Stimulated activated CD8-positive, alpha-beta memory T cell treated with anti-CD3 and anti-CD28 coated beads, Interleukin-7, amount 100 ng/mL, for 48 hours (primary cell): ENCODE results near the gene JPH3.
A peak's percentile ranks its signal among the peaks of the same experiment; 100 is the strongest.

Source experiments
- DNase-seq, 2 donors: peaks; one replicate each; pipeline ENCODE4 v3.0.0-alpha.2; 2020; ENCODE audit warnings: low read depth in 1 of 2; ENCODE audit errors: extremely low read depth in 1 of 2

JPH3 gene

DNA sequence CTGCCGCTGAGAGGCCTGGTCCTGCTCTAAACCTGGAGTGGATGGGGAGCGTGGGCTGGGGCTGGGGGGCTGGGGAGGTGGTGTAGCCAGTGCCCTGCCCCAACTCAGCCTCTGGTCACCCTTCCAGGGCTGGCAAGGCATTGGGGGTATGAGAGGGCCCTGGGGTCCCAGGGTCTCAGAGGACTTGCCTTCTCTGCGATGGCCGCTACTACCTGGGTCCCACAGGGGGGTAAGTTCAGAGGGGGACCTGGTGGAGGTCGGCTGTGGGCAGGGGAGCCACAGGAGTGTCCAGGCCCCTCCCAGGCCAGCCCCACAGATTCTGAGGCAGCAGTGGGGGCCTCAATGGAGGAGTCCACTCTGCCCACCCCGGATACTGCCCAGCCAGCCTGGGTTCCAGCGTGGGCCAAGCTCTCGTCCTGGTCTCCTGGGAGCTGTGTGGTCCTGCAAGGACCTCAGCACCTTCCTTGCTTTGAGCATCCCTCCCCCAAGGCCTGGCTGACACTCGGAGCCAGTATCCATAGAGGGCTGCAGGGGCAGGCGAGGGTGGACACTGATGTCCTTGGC, 20.5 kb downstream of the JPH3 start:
- no peak for DNase-seq

DNA sequence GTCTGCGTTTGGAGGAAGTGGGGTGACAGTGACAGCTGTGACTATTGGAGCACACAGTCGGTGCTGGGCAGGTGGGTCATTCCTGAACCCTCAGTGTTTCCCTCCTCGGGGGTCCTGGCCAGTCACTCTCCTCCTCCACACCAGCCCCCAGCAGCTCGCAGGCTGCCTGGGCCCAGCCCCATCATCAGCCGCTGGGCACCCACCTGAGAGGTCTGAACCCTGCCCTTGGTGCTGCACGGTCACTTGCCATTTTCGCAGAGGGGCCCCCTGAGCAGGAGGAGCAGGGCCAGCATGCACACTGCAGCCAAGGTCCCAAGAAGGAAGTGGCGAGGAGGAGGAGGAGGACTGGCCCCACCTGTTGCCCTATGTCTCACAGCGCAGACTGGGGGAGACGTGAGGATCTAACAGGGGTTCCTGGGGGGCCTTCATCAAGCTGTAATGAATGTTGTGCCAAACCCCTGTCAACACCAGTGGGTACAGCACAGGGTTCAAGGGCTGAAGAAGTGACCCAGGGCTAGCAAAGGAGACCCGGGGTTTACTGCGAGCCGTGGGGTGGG, 23.0 kb downstream of the JPH3 start:
- DNase-seq, result no peak

- DNase-seq, result no peak
These were observed 24.1 kb downstream of the JPH3 start for GRCh38 chr16:87626401-87626800.

- no peak for DNase-seq
These were observed 24.6 kb downstream of the JPH3 start for GRCh38 chr16:87626905-87627304.

GRCh38 chr16:87627542-87628245, 25.4 kb downstream of the JPH3 start:
- DNase-seq, result no peak

GRCh38 chr16:87628246-87628923, 26.1 kb downstream of the JPH3 start:
- no peak for DNase-seq

DNA sequence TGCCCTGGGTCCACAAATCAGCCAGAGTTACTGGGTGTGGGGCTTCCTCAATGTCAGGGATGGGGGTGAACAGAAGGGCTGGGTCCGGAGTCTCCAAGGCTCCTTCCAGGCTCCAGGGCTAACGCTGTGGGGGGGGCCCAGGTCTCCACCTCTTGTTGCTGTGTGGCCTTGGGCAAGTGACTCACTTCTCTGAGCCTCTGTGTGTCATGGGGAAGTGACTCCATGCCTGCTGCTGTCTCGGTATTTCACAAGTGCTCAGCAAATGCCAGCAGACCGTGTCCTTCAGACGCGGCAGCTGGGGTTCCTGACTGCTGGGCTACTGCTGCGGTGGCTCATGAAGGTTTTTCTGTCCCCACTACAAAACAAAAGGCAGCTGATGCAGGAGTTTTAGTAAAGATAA, 26.6 kb downstream of the JPH3 start:
- DNase-seq, result no peak

DNA sequence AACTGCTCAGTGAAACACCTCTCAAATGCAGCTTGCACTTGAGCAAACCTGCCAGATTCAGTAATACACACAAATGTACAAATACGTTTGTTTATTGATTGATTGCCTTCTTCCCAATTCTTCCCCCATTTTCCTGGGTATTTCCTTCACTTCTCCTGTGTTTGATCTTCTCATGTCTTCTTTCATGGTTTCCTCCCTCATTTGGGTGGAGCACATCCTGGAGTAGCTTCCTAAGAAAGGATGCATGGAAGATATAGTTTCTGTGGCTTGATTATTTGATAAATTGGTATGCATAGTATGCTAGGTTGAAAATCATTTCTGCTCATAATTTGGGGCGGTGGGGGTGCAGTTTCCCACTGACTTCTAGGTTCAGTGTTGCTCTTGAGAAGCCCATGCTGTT, 28.8 kb downstream of the JPH3 start:
- no peak for DNase-seq

- DNase-seq, result no peak
These were observed 32.1 kb downstream of the JPH3 start for GRCh38 chr16:87634411-87634810.

DNA sequence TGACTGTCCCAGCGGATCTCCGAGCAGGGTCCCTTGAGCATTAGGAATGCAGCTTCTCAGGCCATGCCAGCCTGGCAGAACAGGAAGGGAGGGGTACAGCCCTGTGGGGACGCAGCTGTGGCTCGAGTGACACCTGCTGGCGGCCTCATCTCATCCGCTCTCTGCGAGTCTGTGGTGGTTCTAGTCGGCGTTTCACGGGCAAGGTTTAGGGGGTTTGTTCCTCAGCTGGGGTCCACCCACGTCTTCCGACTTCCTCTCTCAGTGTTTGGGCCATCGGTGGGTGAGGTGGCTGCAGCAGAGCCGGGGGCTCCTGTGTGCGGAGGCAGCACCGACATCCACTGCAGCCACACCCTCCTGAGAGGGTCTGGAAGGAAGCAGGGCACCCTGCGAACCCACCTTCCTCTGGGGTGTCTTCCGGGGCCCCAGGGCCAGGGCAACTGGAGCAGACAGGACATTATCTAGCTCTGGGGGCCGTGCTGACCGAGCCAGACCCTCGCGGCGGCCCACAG, 33.3 kb downstream of the JPH3 start:
- DNase-seq, result peak; percentile 31 to 62

GRCh38 chr16:87636050-87636684, 33.9 kb downstream of the JPH3 start:
- peak; percentile 62 to 85 for DNase-seq

DNA sequence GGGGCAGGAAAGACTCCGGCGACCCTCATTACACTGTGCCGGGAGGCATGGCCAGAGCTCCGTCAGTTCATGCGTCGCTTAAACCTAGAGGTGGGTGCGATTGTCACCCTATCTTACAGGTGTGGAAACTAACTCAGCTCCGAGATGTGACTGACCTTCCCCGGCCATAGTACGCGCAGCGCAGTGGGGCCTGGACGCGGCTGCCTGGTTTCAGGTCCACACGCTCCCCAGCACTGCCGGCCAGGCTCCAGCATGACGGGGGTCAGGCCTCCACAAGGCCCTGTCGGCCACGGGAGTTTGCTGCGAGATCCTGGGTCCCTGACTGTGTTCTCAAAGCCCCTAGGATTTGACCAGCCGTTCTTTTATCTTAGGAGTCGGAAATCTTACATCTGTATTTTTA, 34.4 kb downstream of the JPH3 start:
- no peak for DNase-seq

DNA sequence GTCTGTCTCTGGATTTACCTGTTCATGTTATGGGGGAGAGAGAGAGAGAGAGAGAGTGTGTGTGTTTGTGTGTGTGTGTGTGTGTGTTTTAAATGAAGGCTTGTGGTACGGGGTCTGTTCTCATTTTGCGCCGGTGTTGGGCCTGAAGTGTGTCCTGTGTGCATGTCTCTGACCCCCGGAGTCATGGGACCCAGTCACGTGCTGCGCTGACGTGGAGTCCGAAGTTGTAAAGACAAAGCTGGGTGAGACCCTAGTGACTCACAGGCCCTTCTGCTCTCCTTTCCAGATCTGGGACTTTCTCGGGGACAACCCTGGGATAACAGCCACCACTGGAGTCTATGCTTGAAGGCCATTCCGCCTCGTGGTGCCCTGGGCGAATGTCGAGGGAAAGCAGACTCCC, 35.0 kb downstream of the JPH3 start:
- DNase-seq, result no peak

DNA sequence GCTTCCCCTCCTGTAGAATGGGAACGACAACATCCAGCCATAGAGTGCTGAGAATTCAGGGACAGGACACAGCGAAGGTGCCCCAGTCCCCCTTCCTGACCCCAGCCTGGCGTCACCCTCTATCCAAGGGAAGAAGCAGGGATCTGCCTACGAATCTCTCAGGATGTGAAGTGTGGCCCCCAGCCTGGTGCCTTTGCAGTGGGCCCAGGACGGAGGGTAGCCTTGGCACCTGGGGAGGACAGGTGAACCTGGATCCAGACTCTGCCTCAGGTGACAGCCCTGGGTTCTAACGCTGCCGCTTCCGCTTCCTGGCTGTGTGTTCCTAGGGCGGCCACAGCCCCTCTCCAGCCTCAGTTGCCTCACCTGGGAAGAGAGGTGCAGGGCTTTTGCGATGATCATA, 36.4 kb downstream of the JPH3 start:
- DNase-seq, result no peak

GRCh38 chr16:87641721-87642120, 39.4 kb downstream of the JPH3 start:
- DNase-seq, result no peak

DNA sequence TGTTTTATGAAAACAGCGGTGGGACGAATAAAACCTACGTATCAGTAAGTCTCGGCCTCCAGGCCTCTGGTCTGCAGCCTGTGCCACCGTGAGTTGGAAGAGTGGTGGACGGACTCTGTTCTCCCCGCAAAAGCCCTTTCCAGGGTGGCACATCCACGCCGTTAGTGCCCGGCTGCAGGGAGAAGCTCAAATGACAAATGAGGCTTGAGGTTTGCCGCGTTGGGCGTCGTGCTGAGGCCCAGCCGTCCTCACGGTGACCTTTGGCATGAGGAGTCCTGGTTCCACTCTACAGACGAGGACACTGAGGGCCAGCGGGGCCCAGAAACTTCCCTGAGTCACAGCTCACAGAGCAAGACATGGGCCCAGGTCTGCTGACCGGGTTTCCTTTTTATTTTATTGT, 40.2 kb downstream of the JPH3 start:
- DNase-seq, result no peak

DNA sequence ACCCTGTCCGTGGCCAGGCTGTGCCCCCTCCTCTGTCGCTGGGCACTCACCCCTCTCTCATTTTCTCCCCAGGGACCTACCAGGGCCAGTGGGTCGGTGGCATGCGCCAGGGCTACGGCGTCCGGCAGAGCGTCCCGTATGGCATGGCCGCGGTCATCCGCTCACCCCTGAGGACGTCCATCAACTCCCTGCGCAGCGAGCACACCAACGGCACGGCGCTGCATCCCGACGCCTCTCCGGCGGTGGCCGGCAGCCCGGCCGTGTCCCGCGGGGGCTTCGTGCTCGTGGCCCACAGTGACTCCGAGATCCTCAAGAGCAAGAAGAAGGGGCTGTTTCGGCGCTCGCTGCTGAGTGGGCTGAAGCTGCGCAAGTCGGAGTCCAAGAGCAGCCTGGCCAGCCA, 41.9 kb downstream of the JPH3 start:
- DNase-seq, result no peak

DNA sequence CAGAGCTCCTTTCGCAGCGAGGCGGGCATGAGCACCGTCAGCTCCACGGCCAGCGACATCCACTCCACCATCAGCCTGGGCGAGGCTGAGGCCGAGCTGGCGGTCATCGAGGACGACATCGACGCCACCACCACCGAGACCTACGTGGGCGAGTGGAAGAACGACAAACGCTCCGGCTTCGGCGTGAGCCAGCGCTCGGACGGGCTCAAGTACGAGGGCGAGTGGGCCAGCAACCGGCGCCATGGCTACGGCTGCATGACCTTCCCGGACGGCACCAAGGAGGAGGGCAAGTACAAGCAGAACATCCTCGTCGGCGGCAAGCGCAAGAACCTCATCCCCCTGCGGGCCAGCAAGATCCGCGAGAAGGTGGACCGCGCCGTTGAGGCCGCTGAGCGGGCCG, 42.3 kb downstream of the JPH3 start:
- no peak for DNase-seq

DNA sequence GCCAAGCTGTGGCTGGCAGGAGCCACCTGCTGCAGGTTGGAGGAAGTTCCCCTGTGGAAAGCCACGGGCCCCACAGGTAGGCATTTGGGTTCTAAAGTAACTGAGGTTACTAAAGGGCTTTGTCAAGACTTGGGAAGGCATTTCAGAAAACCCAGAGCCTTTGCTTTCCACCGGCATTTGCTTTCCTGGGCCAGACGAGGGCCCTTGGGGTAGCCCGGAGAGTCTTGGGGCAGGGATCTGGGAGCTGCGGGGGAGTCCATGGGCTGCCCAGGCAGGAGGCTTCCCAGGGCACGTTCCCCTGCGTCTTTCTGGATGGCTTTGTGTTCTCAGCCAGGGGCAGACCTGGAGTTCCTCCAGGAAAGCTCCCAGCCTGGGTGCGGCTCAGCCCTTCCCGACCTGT, 43.5 kb downstream of the JPH3 start:
- DNase-seq, result no peak

DNA sequence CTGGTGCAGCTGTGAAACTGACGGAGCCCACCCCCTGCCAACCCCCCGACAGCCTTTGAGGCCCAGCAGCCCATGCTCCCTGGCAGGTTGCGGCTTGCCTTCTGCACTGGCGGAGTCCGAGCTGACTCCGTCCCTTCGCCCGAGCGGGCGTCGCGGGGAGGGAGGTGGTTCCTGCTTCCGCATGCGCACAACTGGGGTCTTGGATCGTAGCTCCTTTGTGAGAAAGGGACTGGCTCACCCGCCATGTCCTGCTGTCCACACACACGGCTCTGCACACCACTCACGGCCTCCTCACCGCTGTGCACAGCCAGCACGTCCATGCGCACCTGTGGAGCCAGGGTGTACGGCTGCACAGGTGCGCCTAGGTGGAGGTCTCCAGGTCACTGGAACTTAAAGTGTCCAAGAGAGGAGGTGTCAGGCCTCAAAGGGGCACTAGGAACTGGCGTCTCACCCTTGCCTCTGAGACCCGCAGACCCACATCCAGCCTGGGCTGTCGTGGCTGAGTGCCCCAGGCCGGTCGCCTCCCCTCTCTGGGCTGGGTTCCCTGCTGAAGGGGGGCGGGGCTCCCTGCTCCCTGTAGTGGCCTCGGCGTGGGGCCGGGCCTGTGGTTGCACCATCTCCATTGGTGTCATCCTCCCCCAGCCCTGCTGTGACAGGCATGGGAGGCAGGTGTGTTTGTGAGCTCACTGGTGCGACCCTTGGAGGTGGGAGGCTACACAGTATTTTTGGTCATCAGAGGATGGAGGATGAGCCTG, 45.3 kb downstream of the JPH3 start:
- no peak for DNase-seq

DNA sequence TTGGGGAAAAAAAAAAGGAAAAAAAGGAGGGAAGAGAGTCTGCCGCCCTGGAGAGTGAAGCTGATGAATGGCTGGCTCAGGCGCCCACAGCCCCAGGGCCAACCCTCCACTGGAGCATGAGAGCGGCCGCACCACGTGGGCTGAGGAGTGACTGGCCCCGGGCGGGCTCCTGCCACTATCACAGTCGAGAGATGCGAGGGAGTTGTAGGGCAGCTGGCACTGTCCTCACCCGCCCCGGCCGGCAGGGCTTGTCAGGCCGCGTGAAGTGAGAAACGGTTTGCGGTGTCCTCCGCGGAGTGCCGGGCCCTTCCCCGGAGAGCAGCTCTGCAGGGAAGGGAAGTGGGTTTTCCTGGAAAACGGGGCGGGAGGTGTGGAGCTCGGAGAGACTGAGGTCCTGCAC, 45.9 kb downstream of the JPH3 start:
- DNase-seq, result no peak
